Stimulated activated CD4-positive, alpha-beta T cell treated with anti-CD3 and anti-CD28 coated beads, Interleukin-1b, Interleukin-23, amount 100 ng/mL, for 1 hour (primary cell): ENCODE results near the gene PLD3.
A peak's percentile ranks its signal among the peaks of the same experiment; 100 is the strongest.

Experiments used
- DNase-seq, 2 donors: peaks; one replicate each; pipeline ENCODE4 v3.0.0-alpha.2; 2020; ENCODE audit warnings: low read depth in 2 of 2

The PLD3 gene

GRCh38 chr19:40348125-40348913 is at the start of gene PLD3, which contains the start of gene C19orf47:
Gene PLD3 (plus strand): TSS chr19:40348695. CDS start chr19:40366484, 17,789 bp downstream.
Gene C19orf47 (minus strand): TSS chr19:40348397. CDS start chr19:40341857, 6,540 bp downstream.
- peak; percentile 90 to 98 for DNase-seq

- DNase-seq: no peak
Measured at GRCh38 chr19:40300668-40301067, 47.8 kb upstream of the PLD3 start.

GRCh38 chr19:40302224-40303011 is 46.1 kb upstream of the PLD3 start:
- no peak for DNase-seq

GRCh38 chr19:40303765-40304164 is 44.7 kb upstream of the PLD3 start:
- DNase-seq: no peak

DNA sequence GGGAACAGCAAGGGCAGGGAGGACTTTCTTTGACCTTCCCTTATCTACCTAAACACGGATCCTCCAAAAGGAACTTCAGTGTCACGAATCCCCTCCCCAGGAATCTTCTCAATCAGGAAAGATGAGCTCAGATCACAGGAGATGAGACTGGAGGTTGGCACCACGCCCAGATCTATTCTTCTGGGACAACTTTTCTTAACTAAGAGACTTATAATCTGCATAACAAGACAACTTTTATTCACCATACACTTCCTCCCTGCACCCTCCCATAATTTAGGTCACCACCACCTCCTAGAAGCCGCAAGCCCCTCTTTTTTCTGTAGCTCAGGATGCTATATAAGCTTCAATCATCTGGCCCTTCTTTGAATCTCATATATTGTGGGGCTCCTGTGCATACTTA is 44.2 kb upstream of the PLD3 start:
- DNase-seq: no peak

GRCh38 chr19:40305403-40305802 is 43.1 kb upstream of the PLD3 start:
- peak; percentile 38 to 44 for DNase-seq

- DNase-seq: no peak
Measured at GRCh38 chr19:40309666-40310065, 38.8 kb upstream of the PLD3 start.

DNA sequence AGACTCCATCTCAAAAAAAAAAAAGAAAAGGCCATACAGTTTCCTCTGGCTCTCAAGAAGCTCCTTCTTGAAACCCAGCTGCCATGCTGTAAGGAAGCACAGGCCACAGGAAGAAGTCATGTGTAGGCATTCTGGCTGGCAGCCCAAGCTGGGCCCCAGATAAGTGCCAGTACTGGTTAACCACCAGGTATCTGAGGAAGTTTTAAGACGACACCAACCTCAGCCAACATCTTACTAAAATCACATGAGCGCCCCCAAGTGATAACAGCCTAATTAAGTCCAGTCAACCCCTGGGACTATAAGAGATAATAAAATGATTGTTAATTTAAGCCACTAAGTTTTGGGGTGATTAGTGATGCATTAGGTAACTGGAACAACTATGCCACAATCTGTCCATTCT is 36.0 kb upstream of the PLD3 start:
- DNase-seq: no peak

DNA sequence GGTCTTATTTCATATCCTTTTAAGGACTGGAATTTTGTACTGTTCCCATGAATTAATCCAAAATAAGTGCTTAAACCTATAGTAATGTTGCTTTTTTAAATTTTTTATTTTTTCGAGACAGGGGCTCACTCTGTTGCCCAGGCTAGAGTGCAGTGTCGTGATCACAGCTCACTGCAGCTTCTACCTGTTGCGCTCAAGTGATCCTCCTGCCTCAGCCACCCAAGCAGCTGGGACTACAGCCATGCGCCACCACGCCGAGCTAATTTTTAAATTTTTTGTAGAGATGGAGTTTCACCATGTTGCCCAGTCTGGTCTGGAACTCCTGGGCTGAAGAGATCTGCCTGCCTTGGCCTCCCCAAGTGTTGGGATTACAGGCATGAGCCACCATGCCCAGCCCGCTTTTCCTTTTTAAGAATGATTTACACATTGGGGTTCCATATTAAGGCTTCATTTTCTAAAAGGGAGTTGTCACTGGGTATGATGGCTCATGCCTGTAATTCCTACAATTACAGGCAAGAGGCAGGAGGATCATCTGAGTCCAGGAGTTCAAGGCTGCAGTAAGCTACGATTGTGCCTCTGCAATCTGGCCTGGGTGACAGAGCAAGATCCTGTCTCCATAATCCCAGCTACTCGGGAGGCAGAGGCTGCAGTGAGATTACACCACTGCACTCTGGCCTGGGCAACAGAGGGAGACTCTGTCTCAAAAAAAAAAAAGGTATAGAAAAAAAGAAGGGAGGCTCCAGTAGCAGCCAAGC is 35.1 kb upstream of the PLD3 start:
- DNase-seq: no peak

DNA sequence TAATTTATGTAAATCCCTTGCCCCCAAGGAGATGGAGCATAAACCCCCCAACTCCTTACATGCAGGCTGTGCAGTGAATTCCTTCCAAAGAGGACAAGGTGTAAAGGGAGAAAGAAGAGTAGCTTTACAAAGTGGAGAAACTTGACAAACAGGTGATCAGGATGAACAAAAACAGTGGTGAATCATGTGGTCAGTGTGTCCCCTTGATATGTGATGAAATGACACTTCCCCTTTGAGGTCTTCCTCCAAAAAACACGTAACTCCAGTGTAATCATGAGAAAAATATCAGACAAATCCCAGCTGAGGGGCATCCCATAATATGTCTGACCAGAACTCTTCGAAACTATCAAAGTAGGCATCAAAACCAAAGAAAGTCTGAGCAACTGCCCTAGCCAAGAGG is 33.8 kb upstream of the PLD3 start:
- no peak for DNase-seq

GRCh38 chr19:40315812-40316470 is 32.6 kb upstream of the PLD3 start:
- DNase-seq: no peak

DNA sequence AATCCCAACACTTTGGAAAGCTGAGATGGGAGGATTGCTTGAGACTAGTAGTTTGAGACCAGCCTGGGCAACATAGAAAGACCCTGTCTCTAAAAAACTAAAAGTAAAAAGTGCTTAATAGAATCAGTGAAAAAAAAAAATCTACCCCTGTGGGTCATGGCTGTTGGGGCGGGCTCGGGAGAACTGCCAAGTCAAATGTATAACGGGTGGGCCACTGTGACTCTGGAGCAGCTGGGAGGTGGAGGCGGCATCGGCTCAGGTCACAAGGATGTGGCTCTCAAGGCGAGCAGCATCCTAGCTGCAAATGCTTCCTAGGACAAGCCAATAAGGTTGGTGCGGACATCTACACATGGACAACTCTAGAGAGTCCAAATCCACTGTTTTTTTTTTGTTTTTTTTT is 31.2 kb upstream of the PLD3 start:
- no peak for DNase-seq

- no peak for DNase-seq
Measured at GRCh38 chr19:40320558-40320935, 27.9 kb upstream of the PLD3 start.

DNA sequence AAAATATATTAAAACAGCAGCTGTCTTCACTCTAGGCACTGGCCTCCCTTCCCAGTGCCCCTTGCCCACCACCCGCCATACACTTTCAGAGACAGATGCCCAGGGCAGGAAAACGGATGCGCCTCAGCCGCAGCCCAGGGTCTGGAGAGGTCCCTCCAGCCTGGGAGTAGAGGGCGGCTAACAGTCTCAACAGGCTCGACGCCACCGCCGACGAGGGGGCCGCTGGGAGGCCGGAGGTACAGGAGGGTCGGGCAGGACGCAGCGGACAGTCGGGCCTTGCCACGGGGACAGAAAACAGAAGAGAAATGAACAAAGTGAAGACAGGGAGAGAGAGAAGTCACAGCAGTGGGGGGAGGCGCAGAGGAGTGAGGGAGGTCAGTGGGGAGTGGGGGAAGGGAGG is 27.4 kb upstream of the PLD3 start:
- no peak for DNase-seq

GRCh38 chr19:40321566-40322270 is 26.8 kb upstream of the PLD3 start:
- no peak for DNase-seq

DNA sequence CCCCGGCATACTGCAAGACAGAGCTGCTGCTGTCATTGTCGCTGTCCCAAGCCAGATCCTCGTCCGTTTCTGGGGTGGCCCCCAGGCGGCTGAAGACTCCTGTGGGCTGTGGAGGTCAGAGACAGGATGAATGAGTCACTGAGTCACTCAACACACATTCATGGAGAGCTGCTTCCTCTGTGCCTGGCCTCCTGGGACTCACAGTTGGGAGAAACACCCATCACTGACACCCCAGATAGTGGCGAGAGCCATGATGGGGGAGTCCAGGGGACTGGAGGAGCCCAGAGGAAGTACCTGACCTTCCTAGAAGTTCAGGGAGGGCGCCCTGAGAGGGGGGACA is 26.3 kb upstream of the PLD3 start:
- no peak for DNase-seq

- no peak for DNase-seq
Measured at GRCh38 chr19:40322951-40323615, 25.4 kb upstream of the PLD3 start.

GRCh38 chr19:40323705-40324104 is 24.8 kb upstream of the PLD3 start:
- no peak for DNase-seq

- no peak for DNase-seq
Measured at GRCh38 chr19:40326201-40326600, 22.3 kb upstream of the PLD3 start.

DNA sequence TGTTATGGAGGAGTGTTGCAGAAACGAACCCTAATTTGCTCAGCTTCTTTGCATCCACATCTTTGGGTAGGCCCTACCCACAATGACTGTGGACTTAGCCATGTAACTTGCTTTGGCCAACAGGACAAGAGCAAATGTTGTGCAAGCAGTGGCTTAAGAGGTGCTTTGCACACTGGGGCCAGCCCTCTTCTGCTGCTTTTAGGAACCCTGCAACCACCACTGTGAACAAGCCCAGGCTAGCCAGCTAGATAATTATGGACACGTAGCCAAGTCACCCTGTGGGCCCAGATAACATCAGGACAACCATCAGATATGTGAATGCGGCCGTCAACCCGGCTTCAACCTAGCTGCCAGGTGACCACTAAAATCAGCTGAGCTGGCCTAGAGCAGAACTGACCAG is 17.4 kb upstream of the PLD3 start:
- no peak for DNase-seq

- no peak for DNase-seq
Measured at GRCh38 chr19:40332669-40333068, 15.8 kb upstream of the PLD3 start.
